Measurements from ENCODE around the gene VASH1.

The VASH1 gene

DNA sequence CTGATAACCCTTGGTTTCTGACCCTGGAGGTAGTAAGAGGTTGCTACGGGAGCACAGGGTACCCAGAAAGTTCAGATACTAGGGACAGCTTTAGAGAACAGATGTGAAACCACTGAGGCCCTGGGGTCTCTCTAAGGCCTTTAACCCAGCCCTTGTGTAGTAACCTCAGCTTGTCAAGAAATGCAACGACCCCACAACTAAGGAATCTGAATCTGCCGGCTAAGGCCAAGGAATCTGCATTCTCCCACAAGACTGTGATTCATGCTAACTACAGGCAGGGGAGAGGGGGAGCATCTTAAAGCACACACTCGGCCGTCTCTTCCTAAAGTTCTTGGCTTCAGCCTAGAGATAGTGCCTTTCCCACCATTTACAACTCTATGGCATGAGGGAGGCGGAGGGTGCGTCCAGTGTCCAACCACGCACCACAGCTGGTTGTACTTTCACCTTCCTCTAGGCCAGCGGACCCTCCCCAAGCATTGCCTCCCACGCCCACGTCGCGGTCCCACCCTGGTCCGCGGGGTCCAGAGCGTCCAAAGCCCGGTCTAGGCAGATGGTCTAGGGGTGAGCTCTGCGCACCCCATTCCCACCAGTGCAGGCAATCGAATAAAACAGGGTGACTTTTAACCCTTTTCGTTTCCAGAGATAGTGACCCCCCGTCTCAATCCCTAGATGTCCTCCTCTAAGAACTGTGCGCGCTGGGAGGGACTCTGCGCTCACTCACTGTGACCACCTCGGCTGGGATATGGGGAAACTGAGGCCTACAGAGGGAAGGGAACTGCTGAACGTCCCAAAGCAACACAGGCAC is 735 bp upstream of the VASH1 start:
- no peaks in the 10 kb centered on the region for H3K36me3 Mint-ChIP-seq
- no peak overlapping the region for H3K27ac Mint-ChIP-seq
- H3K4me1 Mint-ChIP-seq: peaks cover 4% of the 10 kb centered on the region
- H3K27me3 Mint-ChIP-seq: peaks cover 33% of the 10 kb centered on the region
- H3K9me3 Mint-ChIP-seq: no peaks in the 10 kb centered on the region
- DNase-seq (ENCODE audit: low spot score in 2 of 2) (peak in 1 of 2 donors; percentile 9), ATAC-seq (ENCODE audit: low read depth) (no peak)
- peak overlapping the region; percentile 73 for H3K4me3 Mint-ChIP-seq

DNA sequence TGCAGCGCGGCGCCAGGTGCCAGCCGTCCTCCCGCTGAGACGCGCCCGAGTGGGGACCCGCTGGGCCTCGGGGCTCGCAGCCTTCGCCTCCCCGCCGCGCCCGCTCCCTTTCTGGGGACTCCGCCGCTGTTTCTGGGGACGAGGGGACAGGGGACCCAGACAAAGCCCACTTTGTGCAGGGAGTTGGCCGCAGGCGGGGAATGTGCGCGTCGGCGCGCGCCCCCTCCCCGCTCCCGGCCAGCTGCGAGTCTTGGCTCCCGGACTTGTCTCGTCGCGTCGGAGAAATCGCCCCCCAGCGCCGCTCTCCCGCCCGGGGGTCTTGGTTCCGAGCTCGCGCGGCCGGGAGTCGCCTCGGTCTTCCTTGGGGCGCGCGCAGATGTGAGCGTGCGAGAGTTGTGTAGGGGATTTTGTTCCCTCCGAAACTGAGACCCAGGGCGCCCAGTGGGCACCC is 717 bp downstream of the VASH1 start:
- Mint-ChIP-seq H3K4me1 (peaks cover 4% of the 10 kb centered on the region), H3K36me3 (no peaks in the 10 kb centered on the region), H3K27me3 (peaks cover 29% of the 10 kb centered on the region), H3K9me3 (no peaks in the 10 kb centered on the region), H3K27ac (no peak overlapping the region), H3K4me3 (peak overlapping the region; percentile 82)
- DNase-seq (ENCODE audit: low spot score in 2 of 2) (no peak), ATAC-seq (ENCODE audit: low read depth) (no peak)

GRCh38 chr14:76762411-76763095 is 1.3 kb downstream of the VASH1 start:
- H3K36me3 Mint-ChIP-seq: no peaks in the 10 kb centered on the region
- H3K4me3 Mint-ChIP-seq: peak overlapping the region; percentile 82
- no peak overlapping the region for H3K27ac Mint-ChIP-seq
- no peaks in the 10 kb centered on the region for H3K9me3 Mint-ChIP-seq
- ATAC-seq (ENCODE audit: low read depth) (no peak), DNase-seq (ENCODE audit: low spot score in 2 of 2) (peak in 1 of 2 donors; percentile 10)
- H3K4me1 Mint-ChIP-seq: peaks cover 4% of the 10 kb centered on the region
- peaks cover 29% of the 10 kb centered on the region for H3K27me3 Mint-ChIP-seq

DNA sequence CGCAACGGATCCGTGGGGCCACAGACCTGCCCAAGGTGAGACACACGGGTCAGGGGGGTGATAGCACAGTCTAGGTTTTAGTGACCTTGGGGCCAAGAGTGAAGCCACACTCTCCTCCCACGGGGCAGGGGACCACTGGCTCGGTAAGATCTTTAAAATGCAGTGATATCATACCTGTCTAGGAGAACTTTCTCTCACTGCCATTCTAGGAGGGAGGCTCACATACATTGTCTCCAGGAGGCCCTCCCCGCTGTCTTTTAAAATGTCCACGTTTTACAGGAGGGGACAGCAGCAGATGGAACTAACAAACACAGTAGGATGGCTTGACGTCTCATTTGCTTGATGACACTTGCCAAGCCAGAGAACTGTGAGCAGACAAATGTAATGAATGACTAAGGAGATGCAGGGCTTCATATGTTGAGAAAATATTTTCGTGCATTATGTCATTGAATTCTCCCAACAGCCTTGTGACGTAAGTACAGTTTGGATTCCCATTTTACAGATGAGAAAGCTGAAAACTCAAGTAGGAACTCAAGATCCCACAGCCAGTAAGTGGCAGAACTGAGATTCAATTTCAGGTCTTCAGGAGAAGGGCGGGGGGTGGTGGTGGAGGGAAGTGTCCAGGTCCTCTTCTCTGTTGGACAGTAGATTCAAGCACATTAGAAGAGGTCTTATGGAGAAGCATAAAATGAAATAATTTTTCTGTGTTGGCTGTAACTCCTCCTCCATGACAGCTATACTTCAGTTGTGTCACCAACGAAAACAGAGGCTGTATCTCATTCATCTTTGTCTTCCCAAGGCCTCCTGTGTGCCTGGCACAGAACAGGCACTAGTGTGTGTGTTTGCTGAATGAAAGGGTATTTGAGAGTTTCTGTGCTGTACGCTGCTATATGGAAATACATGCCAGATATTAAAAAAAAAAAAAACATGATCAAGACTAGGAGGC is 2.1 kb downstream of the VASH1 start:
- H3K27me3 Mint-ChIP-seq: peaks cover 24% of the 10 kb centered on the region
- ATAC-seq (ENCODE audit: low read depth): no peak

DNA sequence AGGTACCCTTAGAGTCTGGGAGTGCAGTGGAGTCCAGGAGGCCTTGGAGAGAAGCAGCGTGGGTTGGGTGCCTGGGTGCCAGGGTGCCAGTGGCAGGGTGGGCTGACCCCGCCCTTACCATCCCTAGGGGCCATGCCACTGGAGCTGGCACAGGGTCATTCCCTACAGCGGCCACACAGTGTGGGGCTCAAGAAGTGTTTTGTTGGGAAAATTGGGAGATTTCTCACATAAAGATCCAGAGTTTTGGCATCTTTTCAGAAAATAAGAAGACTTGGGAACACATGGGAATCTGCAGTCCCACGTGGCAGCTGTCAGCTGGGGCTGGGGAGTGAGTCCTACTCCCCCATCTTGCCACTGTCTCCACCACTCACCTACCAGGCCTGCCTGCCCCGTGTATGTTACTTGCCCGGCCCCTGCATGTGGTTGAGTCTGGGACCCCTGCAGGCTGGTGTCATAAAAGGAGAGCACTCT is 4.2 kb downstream of the VASH1 start:
- peaks cover 9% of the 10 kb centered on the region for H3K4me1 Mint-ChIP-seq
- DNase-seq (ENCODE audit: low spot score in 2 of 2) (no peak), ATAC-seq (ENCODE audit: low read depth) (no peak)

More for the DNA sequence above, 2.1 kb downstream of the VASH1 start:
- DNase-seq (ENCODE audit: low spot score in 2 of 2): peak in 1 of 2 donors; percentile 7
- Mint-ChIP-seq H3K36me3 (no peaks in the 10 kb centered on the region), H3K4me1 (peaks cover 8% of the 10 kb centered on the region), H3K27ac (no peak overlapping the region), H3K4me3 (no peak overlapping the region), H3K9me3 (no peaks in the 10 kb centered on the region)

DNA sequence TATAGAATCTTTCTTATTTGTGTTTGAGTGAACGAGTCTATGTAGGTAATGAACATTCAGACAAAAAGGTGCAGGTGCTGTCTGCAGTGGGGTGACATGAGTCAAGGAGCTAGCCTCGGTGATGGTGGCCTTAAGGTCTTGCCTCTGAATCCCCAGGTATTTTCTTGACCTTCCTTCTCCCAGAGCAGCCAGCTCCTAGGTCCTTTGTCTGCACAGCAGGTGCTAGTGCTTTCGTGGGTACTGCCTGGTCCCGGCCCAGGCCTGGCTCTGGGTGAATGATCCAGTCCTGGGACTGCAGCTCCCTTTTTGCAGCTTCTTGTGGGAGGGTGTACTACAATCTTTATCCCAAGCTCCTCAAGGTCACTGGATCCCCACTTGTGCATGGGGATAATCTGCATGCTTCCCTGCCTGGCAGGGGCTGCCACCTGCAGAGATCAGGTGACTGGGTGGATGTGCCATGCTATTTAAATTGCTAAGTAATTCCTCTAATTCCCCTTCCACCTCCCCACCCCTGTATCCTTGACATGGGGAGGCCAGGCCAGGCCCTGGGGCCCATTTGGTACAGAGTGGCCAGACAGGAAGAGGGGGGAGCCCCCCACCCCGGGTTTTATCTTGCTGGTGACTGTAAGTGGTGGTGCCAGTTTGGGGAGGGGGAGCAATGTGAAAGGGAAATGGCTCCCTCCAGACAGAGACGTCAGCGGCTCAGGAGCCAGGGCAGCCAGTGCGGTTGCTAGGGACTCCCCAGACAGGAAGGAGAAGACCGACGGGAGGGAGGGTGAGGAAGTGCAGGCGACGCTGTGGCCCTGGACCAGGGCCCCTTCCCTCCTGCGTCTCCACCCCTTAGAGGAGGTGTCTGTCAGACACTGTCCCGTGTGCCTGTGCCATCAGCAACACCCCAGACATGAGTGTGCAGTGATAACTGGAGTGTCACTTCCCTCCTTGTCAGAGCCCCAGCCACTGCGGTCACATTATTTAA is 6.7 kb downstream of the VASH1 start:
- peak overlapping the region; percentile 17 for H3K27ac Mint-ChIP-seq
- peaks cover 5% of the 10 kb centered on the region for H3K4me1 Mint-ChIP-seq
- DNase-seq (ENCODE audit: low spot score in 2 of 2) (peak in 1 of 2 donors; percentile 31), ATAC-seq (ENCODE audit: low read depth) (peak; percentile 91)
- no peaks in the 10 kb centered on the region for H3K36me3 Mint-ChIP-seq
- H3K9me3 Mint-ChIP-seq: no peaks in the 10 kb centered on the region
- H3K27me3 Mint-ChIP-seq: peaks cover 18% of the 10 kb centered on the region
- H3K4me3 Mint-ChIP-seq: no peak overlapping the region

More for the DNA sequence above, 4.2 kb downstream of the VASH1 start:
- H3K27ac Mint-ChIP-seq: no peak overlapping the region
- peaks cover 21% of the 10 kb centered on the region for H3K27me3 Mint-ChIP-seq
- no peaks in the 10 kb centered on the region for H3K9me3 Mint-ChIP-seq
- no peaks in the 10 kb centered on the region for H3K36me3 Mint-ChIP-seq
- H3K4me3 Mint-ChIP-seq: no peak overlapping the region

DNA sequence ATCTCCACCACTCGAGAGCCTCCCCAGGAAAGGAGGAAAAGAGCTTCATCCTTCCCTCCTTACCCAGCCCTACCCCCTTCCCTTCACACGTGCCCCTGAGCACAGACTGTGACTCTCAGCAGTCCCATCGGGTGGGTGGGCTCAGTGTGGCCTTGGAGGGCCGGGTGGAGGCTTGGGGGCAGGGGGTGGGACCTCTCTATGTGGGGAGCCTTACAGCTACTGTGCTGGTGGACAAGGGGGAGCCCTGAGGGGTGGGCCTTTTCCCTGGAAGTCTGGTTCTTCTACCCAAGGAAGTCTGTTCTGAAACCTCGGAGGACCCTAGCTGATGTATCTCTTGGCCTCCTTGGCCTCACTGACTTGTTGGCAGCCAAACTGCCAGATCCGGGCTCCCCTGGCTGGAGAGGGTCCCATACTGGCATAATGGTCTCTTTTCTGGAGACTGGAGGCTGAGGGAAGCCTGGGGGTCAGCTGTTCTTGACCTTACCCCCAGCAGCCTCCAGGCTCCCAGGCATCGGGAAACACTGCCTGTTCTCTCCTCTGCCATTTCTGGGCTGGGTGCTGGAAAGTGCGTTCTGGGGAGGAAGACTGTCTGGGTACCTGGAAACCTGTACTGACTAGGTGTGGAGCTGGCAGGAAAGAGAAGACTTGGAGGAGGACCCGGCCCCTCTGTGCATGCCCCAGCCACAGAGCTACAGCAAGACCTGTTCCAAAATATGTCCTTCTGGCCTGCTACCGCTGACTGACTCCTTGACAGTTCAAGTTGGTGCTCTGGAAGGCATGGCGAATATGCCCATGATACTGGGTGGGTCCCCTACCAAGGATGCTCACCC is 7.6 kb downstream of the VASH1 start:
- DNase-seq (ENCODE audit: low spot score in 2 of 2): no peak
- Mint-ChIP-seq H3K27ac (peak overlapping the region; percentile 17), H3K4me3 (no peak overlapping the region), H3K36me3 (no peaks in the 10 kb centered on the region), H3K4me1 (peaks cover 5% of the 10 kb centered on the region), H3K27me3 (peaks cover 15% of the 10 kb centered on the region), H3K9me3 (no peaks in the 10 kb centered on the region)
- ATAC-seq (ENCODE audit: low read depth): peak; percentile 3

GRCh38 chr14:76769636-76770292 is 8.5 kb downstream of the VASH1 start:
- Mint-ChIP-seq H3K27ac (no peak overlapping the region), H3K27me3 (peaks cover 15% of the 10 kb centered on the region), H3K4me1 (peaks cover 5% of the 10 kb centered on the region), H3K36me3 (no peaks in the 10 kb centered on the region), H3K4me3 (no peak overlapping the region), H3K9me3 (no peaks in the 10 kb centered on the region)
- ATAC-seq (ENCODE audit: low read depth) (no peak), DNase-seq (ENCODE audit: low spot score in 2 of 2) (peak in 1 of 2 donors; percentile 8)

DNA sequence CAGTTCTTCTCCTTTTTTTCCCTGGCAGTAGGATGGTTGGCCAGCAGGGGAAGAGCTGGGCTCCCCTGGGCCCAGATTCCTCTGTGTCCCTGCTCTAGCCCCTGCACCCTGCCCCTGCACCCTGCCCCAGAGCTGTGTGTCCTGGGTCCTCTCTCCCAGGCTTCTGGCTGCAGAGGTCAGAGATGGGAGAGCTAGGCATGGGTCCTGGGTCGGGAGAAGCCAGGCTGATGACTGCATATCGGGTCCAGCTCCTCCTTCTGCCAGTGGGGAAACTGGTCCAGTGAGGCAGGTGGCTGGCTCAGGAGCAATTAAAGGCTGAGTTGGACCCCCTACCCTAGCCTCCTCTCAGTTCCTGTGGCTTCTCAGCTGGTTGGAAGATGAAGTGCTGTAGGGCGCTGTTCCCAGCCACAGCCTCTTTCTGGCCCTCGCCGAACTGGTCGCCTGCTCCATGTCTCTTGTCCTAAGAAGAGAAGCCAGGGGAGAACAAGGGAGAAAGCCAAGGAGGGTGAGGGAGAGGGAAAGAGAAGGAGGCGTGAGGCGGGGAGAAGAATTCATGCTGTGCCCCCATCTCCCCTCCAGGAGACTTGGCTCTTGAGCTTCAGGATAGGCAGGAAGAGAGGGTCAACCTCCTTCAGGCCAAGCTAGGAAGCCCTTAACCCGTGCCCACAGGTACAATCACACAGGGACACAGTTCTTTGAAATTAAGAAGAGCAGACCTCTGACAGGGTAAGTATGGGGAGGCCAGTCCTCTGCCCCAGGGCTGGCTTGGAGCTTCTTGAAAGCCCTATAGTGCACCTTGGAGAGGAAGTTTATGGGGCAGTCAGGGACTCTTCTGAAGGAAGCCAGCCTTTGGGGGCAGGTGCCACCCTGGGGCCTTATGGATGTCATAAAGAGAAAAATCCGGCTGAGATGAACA is 9.5 kb downstream of the VASH1 start:
- peaks cover 12% of the 10 kb centered on the region for H3K27me3 Mint-ChIP-seq

GRCh38 chr14:76771437-76771980 is 10.2 kb downstream of the VASH1 start:
- no peak overlapping the region for H3K27ac Mint-ChIP-seq
- H3K4me3 Mint-ChIP-seq: no peak overlapping the region
- H3K9me3 Mint-ChIP-seq: no peaks in the 10 kb centered on the region
- no peak for ATAC-seq (ENCODE audit: low read depth)
- no peaks in the 10 kb centered on the region for H3K36me3 Mint-ChIP-seq
- H3K27me3 Mint-ChIP-seq: peaks cover 12% of the 10 kb centered on the region
- H3K4me1 Mint-ChIP-seq: peaks cover 5% of the 10 kb centered on the region
- DNase-seq (ENCODE audit: low spot score in 2 of 2): peak in 1 of 2 donors; percentile 7

More for the DNA sequence above, 9.5 kb downstream of the VASH1 start:
- H3K36me3 Mint-ChIP-seq: no peaks in the 10 kb centered on the region
- ATAC-seq (ENCODE audit: low read depth) (no peak), DNase-seq (ENCODE audit: low spot score in 2 of 2) (peak in 1 of 2 donors; percentile 7)
- peaks cover 5% of the 10 kb centered on the region for H3K4me1 Mint-ChIP-seq
- no peak overlapping the region for H3K27ac Mint-ChIP-seq
- no peaks in the 10 kb centered on the region for H3K9me3 Mint-ChIP-seq
- no peak overlapping the region for H3K4me3 Mint-ChIP-seq

Data from memory B cell (primary cell).